ENCODE measurements around the gene CNTN3.

Gene CNTN3

GRCh38 chr3:74602471-74602870, 12.0 kb downstream of the CNTN3 start:
- H3K27me3 ChIP-seq (ENCODE audit: low read depth) = no peaks in the 10 kb centered on the region
- no peak for DNase-seq (ENCODE audit: low spot score in 2 of 2)
- no peaks in the 10 kb centered on the region for H3K9me3 ChIP-seq
- in situ Hi-C loops (cut with MboI; ENCODE audit: low sequenced_read_pairs) = no loop called here
- H3K36me3 ChIP-seq (replicated peaks) = no peaks in the 10 kb centered on the region
- no peaks in the 10 kb centered on the region for H3K4me1 ChIP-seq
- no peak overlapping the region for H3K4me3 ChIP-seq

GRCh38 chr3:74601793-74602192, 12.7 kb downstream of the CNTN3 start:
- in situ Hi-C loops (cut with MboI; ENCODE audit: low sequenced_read_pairs) = no loop called here
- Histone ChIP-seq H3K9me3 (no peaks in the 10 kb centered on the region), H3K4me3 (no peak overlapping the region), H3K36me3 (replicated peaks) (no peaks in the 10 kb centered on the region), H3K4me1 (no peaks in the 10 kb centered on the region), H3K27me3 (ENCODE audit: low read depth) (no peaks in the 10 kb centered on the region)
- DNase-seq (ENCODE audit: low spot score in 2 of 2) = no peak

- DNase-seq (ENCODE audit: low spot score in 2 of 2) = no peak
- in situ Hi-C loops (cut with MboI; ENCODE audit: low sequenced_read_pairs) = no loop called here
- Histone ChIP-seq H3K36me3 (replicated peaks) (no peaks in the 10 kb centered on the region), H3K9me3 (no peaks in the 10 kb centered on the region), H3K4me1 (no peaks in the 10 kb centered on the region), H3K4me3 (no peak overlapping the region), H3K27me3 (ENCODE audit: low read depth) (no peaks in the 10 kb centered on the region)
Observed at GRCh38 chr3:74599564-74599963, 14.9 kb downstream of the CNTN3 start.

- no peak for DNase-seq (ENCODE audit: low spot score in 2 of 2)
- Histone ChIP-seq H3K4me3 (no peak overlapping the region), H3K36me3 (replicated peaks) (no peaks in the 10 kb centered on the region), H3K27me3 (ENCODE audit: low read depth) (no peaks in the 10 kb centered on the region), H3K4me1 (no peaks in the 10 kb centered on the region), H3K9me3 (no peaks in the 10 kb centered on the region)
- in situ Hi-C loops (cut with MboI; ENCODE audit: low sequenced_read_pairs) = no loop called here
Observed at GRCh38 chr3:74593152-74593551, 21.3 kb downstream of the CNTN3 start.

- Histone ChIP-seq H3K4me3 (no peak overlapping the region), H3K36me3 (replicated peaks) (no peaks in the 10 kb centered on the region), H3K4me1 (no peaks in the 10 kb centered on the region), H3K27me3 (ENCODE audit: low read depth) (no peaks in the 10 kb centered on the region), H3K9me3 (no peaks in the 10 kb centered on the region)
- in situ Hi-C loops (cut with MboI; ENCODE audit: low sequenced_read_pairs) = no loop called here
- DNase-seq (ENCODE audit: low spot score in 2 of 2) = no peak
Observed at GRCh38 chr3:74592359-74592758, 22.1 kb downstream of the CNTN3 start.

- no peaks in the 10 kb centered on the region for H3K36me3 ChIP-seq (replicated peaks)
- no peaks in the 10 kb centered on the region for H3K27me3 ChIP-seq (ENCODE audit: low read depth)
- DNase-seq (ENCODE audit: low spot score in 2 of 2) = no peak
- H3K9me3 ChIP-seq = no peaks in the 10 kb centered on the region
- in situ Hi-C loops (cut with MboI; ENCODE audit: low sequenced_read_pairs) = no loop called here
- H3K4me3 ChIP-seq = no peak overlapping the region
- H3K4me1 ChIP-seq = no peaks in the 10 kb centered on the region
Observed at GRCh38 chr3:74591946-74592345, 22.5 kb downstream of the CNTN3 start.

- no peak overlapping the region for H3K4me3 ChIP-seq
- no peaks in the 10 kb centered on the region for H3K36me3 ChIP-seq (replicated peaks)
- in situ Hi-C loops (cut with MboI; ENCODE audit: low sequenced_read_pairs) = no loop called here
- no peaks in the 10 kb centered on the region for H3K9me3 ChIP-seq
- H3K27me3 ChIP-seq (ENCODE audit: low read depth) = no peaks in the 10 kb centered on the region
- no peaks in the 10 kb centered on the region for H3K4me1 ChIP-seq
- no peak for DNase-seq (ENCODE audit: low spot score in 2 of 2)
Observed at GRCh38 chr3:74591342-74591741, 23.1 kb downstream of the CNTN3 start.

GRCh38 chr3:74590620-74591262, 23.7 kb downstream of the CNTN3 start:
- Histone ChIP-seq H3K4me1 (no peaks in the 10 kb centered on the region), H3K9me3 (no peaks in the 10 kb centered on the region), H3K27me3 (ENCODE audit: low read depth) (no peaks in the 10 kb centered on the region), H3K4me3 (no peak overlapping the region), H3K36me3 (replicated peaks) (no peaks in the 10 kb centered on the region)
- DNase-seq (ENCODE audit: low spot score in 2 of 2) = no peak
- in situ Hi-C loops (cut with MboI; ENCODE audit: low sequenced_read_pairs) = no loop called here

- H3K9me3 ChIP-seq = no peaks in the 10 kb centered on the region
- no peaks in the 10 kb centered on the region for H3K36me3 ChIP-seq (replicated peaks)
- peaks cover 3% of the 10 kb centered on the region for H3K4me1 ChIP-seq
- H3K4me3 ChIP-seq = no peak overlapping the region
- in situ Hi-C loops (cut with MboI; ENCODE audit: low sequenced_read_pairs) = no loop called here
- H3K27me3 ChIP-seq (ENCODE audit: low read depth) = no peaks in the 10 kb centered on the region
- no peak for DNase-seq (ENCODE audit: low spot score in 2 of 2)
Observed at GRCh38 chr3:74584782-74585181, 29.7 kb downstream of the CNTN3 start.

- in situ Hi-C loops (cut with MboI; ENCODE audit: low sequenced_read_pairs) = no loop called here
- H3K36me3 ChIP-seq (replicated peaks) = no peaks in the 10 kb centered on the region
- no peak overlapping the region for H3K4me3 ChIP-seq
- no peaks in the 10 kb centered on the region for H3K9me3 ChIP-seq
- DNase-seq (ENCODE audit: low spot score in 2 of 2) = no peak
- H3K27me3 ChIP-seq (ENCODE audit: low read depth) = no peaks in the 10 kb centered on the region
- peaks cover 3% of the 10 kb centered on the region for H3K4me1 ChIP-seq
Observed at GRCh38 chr3:74582982-74583381, 31.5 kb downstream of the CNTN3 start.

- in situ Hi-C loops (cut with MboI; ENCODE audit: low sequenced_read_pairs) = no loop called here
Observed at GRCh38 chr3:74575857-74576256, 38.6 kb downstream of the CNTN3 start.

GRCh38 chr3:74571118-74571517, 43.3 kb downstream of the CNTN3 start:
- Histone ChIP-seq H3K36me3 (replicated peaks) (no peaks in the 10 kb centered on the region), H3K9me3 (no peaks in the 10 kb centered on the region), H3K4me1 (no peaks in the 10 kb centered on the region), H3K27me3 (ENCODE audit: low read depth) (no peaks in the 10 kb centered on the region), H3K4me3 (no peak overlapping the region)
- in situ Hi-C loops (cut with MboI; ENCODE audit: low sequenced_read_pairs) = no loop called here
- DNase-seq (ENCODE audit: low spot score in 2 of 2) = no peak

More at GRCh38 chr3:74575857-74576256, 38.6 kb downstream of the CNTN3 start:
- H3K27me3 ChIP-seq (ENCODE audit: low read depth) = no peaks in the 10 kb centered on the region
- no peaks in the 10 kb centered on the region for H3K4me1 ChIP-seq
- DNase-seq (ENCODE audit: low spot score in 2 of 2) = no peak
- H3K4me3 ChIP-seq = no peak overlapping the region
- H3K9me3 ChIP-seq = no peaks in the 10 kb centered on the region
- H3K36me3 ChIP-seq (replicated peaks) = no peaks in the 10 kb centered on the region
